ENCODE results near the gene BLTP3B.

DNA sequence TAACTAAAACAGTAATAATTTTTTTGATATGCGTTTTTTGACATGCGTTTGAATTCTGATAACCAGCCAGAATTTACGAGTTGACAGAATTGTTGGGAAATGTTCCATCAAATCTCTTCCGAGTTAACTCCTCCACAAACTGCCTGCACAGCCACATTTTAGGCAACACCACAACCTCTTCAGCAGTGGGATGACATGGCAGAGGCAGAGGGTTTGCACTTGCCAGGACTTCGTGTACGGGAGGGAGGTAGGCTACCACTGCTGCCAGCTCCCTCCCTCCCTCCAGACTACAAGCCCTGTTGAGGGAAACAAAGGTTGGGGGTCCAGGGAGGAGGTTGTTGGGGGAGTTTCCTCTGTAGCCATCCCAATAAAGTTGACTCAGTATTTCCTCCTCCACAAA, 43.4 kb upstream of the BLTP3B start:
- TF ChIP-seq GATA2 (IDR thresholded peaks at IDR 0.05; ENCODE audit: low read depth, low read length) (no peak), GATA3 (IDR thresholded peaks at IDR 0.05; ENCODE audit: low read depth, low read length) (no peak)
